PFSK-1 (cell line): ENCODE data around the gene CD37.

Source experiments
- FOXP2 ChIP-seq: optimal IDR thresholded peaks from 2 replicates; pipeline ENCODE3; 2011; ENCODE audit warnings: borderline replicate concordance, control low read depth, inconsistent platforms; ENCODE audit not compliant: insufficient read depth; ENCODE audit errors: extremely low read length, extremely low read depth
- POLR2AphosphoS5 ChIP-seq: IDR thresholded peaks from 2 replicates; pipeline ENCODE4 v1.6.1; 2012; ENCODE audit warnings: low read depth, mild to moderate bottlenecking, control low read depth, low read length, moderate library complexity
- REST ChIP-seq, 2 experiments: IDR thresholded peaks; 2 replicates each; pipeline versions ENCODE4 v1.6.1 to v1.8.0; 2011 to 2012; ENCODE audit warnings: low read depth in 2 of 2, low read length in 2 of 2, control low read depth in 1 of 2, inconsistent platforms in 1 of 2, mild to moderate bottlenecking in 1 of 2, moderate library complexity in 1 of 2; ENCODE audit not compliant: insufficient read depth in 1 of 2
- SIN3A ChIP-seq: IDR thresholded peaks from 2 replicates; pipeline ENCODE4 v1.6.1; 2012; ENCODE audit warnings: mild to moderate bottlenecking, low read length, moderate library complexity, borderline replicate concordance; ENCODE audit not compliant: insufficient read depth
- TAF1 ChIP-seq: IDR thresholded peaks from 2 replicates; pipeline ENCODE4 v1.6.1; 2012; ENCODE audit warnings: low read length, control low read depth, borderline replicate concordance; ENCODE audit not compliant: insufficient read depth

Gene CD37

GRCh38 chr19:49297403-49297802 is 37.8 kb upstream of the CD37 start:
- TF ChIP-seq TAF1 = no peak
- no peak for TF ChIP-seq REST (IDR thresholded peaks at IDR 0.05; ENCODE audit: insufficient read depth in 1 of 2, low read depth in 2 of 2, low read length in 2 of 2)
- no peak for TF ChIP-seq POLR2AphosphoS5
- no peak for TF ChIP-seq SIN3A
- no peak for TF ChIP-seq FOXP2

- TF ChIP-seq TAF1 (no peak), FOXP2 (no peak), REST (IDR thresholded peaks at IDR 0.05; ENCODE audit: insufficient read depth in 1 of 2, low read depth in 2 of 2, low read length in 2 of 2) (no peak), SIN3A (no peak), POLR2AphosphoS5 (no peak)
Observed at GRCh38 chr19:49301165-49301865, 33.9 kb upstream of the CD37 start.

GRCh38 chr19:49301866-49302252 is 33.3 kb upstream of the CD37 start:
- no peak for TF ChIP-seq POLR2AphosphoS5
- no peak for TF ChIP-seq TAF1
- TF ChIP-seq FOXP2 = no peak
- no peak for TF ChIP-seq REST (IDR thresholded peaks at IDR 0.05; ENCODE audit: insufficient read depth in 1 of 2, low read depth in 2 of 2, low read length in 2 of 2)
- no peak for TF ChIP-seq SIN3A

GRCh38 chr19:49309087-49309486 is 26.1 kb upstream of the CD37 start:
- TF ChIP-seq POLR2AphosphoS5 (no peak), FOXP2 (no peak), TAF1 (no peak), SIN3A (no peak), REST (IDR thresholded peaks at IDR 0.05; ENCODE audit: insufficient read depth in 1 of 2, low read depth in 2 of 2, low read length in 2 of 2) (no peak)
